ENCODE results near the gene TIFAB. TPM values are rescaled to one million over a fixed set of nuclear protein-coding genes. Genes with fewer than 3 reads are reported as not detected.

The TIFAB gene
- polyA plus RNA-seq, 1 of the 3 experiments (the other 2 are of a cell fraction), result not detected

- WGBS (ENCODE audit: low lambda C conversion rate), result 50% methylated on average over 1 of the region's 3 CpGs
- H3K4me1 ChIP-seq (ENCODE audit: control insufficient read depth in 1 of 2, insufficient read depth in 2 of 2, low read depth in 1 of 2, low read length in 1 of 2), result no peaks in the 10 kb centered on the region
- POLR2A ChIA-PET, result no interaction called here
- no peak overlapping the region for H3K27ac ChIP-seq (ENCODE audit: low read depth in 2 of 2, low read length in 1 of 2)
- H3K9ac ChIP-seq, result no peak overlapping the region
- no peak overlapping the region for H2AFZ ChIP-seq (ENCODE audit: low read depth)
- no peak overlapping the region for H3K4me3 ChIP-seq (ENCODE audit: low read depth in 2 of 2, low read length in 1 of 2)
- H3K4me2 ChIP-seq, result no peak overlapping the region
- peaks cover 27% of the 10 kb centered on the region for H3K27me3 ChIP-seq (ENCODE audit: insufficient read depth)
- no peaks in the 10 kb centered on the region for H3K9me2 ChIP-seq
- TF ChIP-seq JUND (IDR thresholded peaks at IDR 0.05) (no peak), EZH2phosphoT487 (IDR thresholded peaks at IDR 0.05; ENCODE audit: borderline replicate concordance, low read depth) (no peak), MEF2A (IDR thresholded peaks at IDR 0.05; ENCODE audit: borderline replicate concordance, low read depth) (no peak), FOXJ3 (CRISPR knock-in tag; IDR thresholded peaks at IDR 0.05) (no peak), ELF1 (IDR thresholded peaks at IDR 0.05) (no peak), FOSL2 (IDR thresholded peaks at IDR 0.05; ENCODE audit: borderline replicate concordance, low read depth) (no peak), RXRA (IDR thresholded peaks at IDR 0.05; ENCODE audit: borderline replicate concordance, low read depth) (no peak), CHD2 (IDR thresholded peaks at IDR 0.05; ENCODE audit: low read length, partially characterized antibody) (no peak), POLR2AphosphoS5 (IDR thresholded peaks at IDR 0.05; ENCODE audit: low read depth, low read length) (no peak), TAF1 (IDR thresholded peaks at IDR 0.05; ENCODE audit: borderline replicate concordance, low read depth, low read length) (no peak), TEAD4 (IDR thresholded peaks at IDR 0.05; ENCODE audit: borderline replicate concordance, insufficient read depth) (no peak), GATA2 (CRISPR knock-in tag; IDR thresholded peaks at IDR 0.05) (no peak), RCOR1 (IDR thresholded peaks at IDR 0.05; ENCODE audit: low read length) (no peak), FOXM1 (IDR thresholded peaks at IDR 0.05; ENCODE audit: low read depth) (no peak), GABPA (IDR thresholded peaks at IDR 0.05; ENCODE audit: low read depth) (no peak)
- TF ChIP-seq, protein P1, sequence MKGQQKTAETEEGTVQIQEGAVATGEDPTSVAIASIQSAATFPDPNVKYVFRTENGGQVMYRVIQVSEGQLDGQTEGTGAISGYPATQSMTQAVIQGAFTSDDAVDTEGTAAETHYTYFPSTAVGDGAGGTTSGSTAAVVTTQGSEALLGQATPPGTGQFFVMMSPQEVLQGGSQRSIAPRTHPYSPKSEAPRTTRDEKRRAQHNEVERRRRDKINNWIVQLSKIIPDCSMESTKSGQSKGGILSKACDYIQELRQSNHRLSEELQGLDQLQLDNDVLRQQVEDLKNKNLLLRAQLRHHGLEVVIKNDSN (IDR thresholded peaks at IDR 0.05; ENCODE audit: borderline replicate concordance, low read depth), result no peak
- TF ChIP-seq, protein P2, sequence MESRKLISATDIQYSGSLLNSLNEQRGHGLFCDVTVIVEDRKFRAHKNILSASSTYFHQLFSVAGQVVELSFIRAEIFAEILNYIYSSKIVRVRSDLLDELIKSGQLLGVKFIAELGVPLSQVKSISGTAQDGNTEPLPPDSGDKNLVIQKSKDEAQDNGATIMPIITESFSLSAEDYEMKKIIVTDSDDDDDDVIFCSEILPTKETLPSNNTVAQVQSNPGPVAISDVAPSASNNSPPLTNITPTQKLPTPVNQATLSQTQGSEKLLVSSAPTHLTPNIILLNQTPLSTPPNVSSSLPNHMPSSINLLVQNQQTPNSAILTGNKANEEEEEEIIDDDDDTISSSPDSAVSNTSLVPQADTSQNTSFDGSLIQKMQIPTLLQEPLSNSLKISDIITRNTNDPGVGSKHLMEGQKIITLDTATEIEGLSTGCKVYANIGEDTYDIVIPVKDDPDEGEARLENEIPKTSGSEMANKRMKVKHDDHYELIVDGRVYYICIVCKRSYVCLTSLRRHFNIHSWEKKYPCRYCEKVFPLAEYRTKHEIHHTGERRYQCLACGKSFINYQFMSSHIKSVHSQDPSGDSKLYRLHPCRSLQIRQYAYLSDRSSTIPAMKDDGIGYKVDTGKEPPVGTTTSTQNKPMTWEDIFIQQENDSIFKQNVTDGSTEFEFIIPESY (IDR thresholded peaks at IDR 0.05; ENCODE audit: borderline replicate concordance, low read depth), result no peak
- TF ChIP-seq, protein P3, sequence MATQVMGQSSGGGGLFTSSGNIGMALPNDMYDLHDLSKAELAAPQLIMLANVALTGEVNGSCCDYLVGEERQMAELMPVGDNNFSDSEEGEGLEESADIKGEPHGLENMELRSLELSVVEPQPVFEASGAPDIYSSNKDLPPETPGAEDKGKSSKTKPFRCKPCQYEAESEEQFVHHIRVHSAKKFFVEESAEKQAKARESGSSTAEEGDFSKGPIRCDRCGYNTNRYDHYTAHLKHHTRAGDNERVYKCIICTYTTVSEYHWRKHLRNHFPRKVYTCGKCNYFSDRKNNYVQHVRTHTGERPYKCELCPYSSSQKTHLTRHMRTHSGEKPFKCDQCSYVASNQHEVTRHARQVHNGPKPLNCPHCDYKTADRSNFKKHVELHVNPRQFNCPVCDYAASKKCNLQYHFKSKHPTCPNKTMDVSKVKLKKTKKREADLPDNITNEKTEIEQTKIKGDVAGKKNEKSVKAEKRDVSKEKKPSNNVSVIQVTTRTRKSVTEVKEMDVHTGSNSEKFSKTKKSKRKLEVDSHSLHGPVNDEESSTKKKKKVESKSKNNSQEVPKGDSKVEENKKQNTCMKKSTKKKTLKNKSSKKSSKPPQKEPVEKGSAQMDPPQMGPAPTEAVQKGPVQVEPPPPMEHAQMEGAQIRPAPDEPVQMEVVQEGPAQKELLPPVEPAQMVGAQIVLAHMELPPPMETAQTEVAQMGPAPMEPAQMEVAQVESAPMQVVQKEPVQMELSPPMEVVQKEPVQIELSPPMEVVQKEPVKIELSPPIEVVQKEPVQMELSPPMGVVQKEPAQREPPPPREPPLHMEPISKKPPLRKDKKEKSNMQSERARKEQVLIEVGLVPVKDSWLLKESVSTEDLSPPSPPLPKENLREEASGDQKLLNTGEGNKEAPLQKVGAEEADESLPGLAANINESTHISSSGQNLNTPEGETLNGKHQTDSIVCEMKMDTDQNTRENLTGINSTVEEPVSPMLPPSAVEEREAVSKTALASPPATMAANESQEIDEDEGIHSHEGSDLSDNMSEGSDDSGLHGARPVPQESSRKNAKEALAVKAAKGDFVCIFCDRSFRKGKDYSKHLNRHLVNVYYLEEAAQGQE (IDR thresholded peaks at IDR 0.05; ENCODE audit: low read depth, low read length), result no peak
- CTCF ChIA-PET, result interaction anchor here (0.8 to 5.5 kb wide), 6 partner anchors 11 to 380 kb away, joined by 3 to 30 read pairs (median 10); no protein-coding TSS in a partner anchor
- no peaks in the 10 kb centered on the region for H3K9me3 ChIP-seq
- H3K36me3 ChIP-seq (replicated peaks in 1 of 2; ENCODE audit: control insufficient read depth in 1 of 2, insufficient read depth in 2 of 2, low read length in 1 of 2), result no peaks in the 10 kb centered on the region
- no peak for DNase-seq
- H4K20me1 ChIP-seq (ENCODE audit: insufficient read depth), result no peaks in the 10 kb centered on the region
- H3F3A ChIP-seq (replicated peaks; ENCODE audit: insufficient read depth), result no peaks in the 10 kb centered on the region
- no peaks in the 10 kb centered on the region for H3K79me2 ChIP-seq (ENCODE audit: insufficient read depth)
Observed at GRCh38 chr5:135450336-135450735, 1.8 kb downstream of the TIFAB start.
